CD14-positive monocyte (primary cell): ENCODE measurements around the gene MAP3K7CL. TPM values are rescaled to one million over a fixed set of nuclear protein-coding genes. Genes with fewer than 3 reads are reported as not detected.

Experiments
- DNase-seq, 3 donors: peaks; one replicate each; pipeline ENCODE4 v3.0.0-alpha.2; 2011 to 2022
- H2AFZ ChIP-seq: 2 replicates; pipeline ENCODE4 v1.6.0; 2012; ENCODE audit warnings: mild to moderate bottlenecking, low read depth, low read length, inconsistent platforms; ENCODE audit not compliant: insufficient read depth, poor library complexity, severe bottlenecking
- H3K27ac ChIP-seq, 2 donors: 1 replicate in 1 of 2; 2 replicates in 1 of 2; pipeline ENCODE4 v1.5.1; 2012 to 2013; ENCODE audit warnings: low read length in 2 of 2, control low read depth in 1 of 2, inconsistent platforms in 1 of 2, low read depth in 1 of 2, mild to moderate bottlenecking in 1 of 2
- H3K27me3 ChIP-seq, 2 donors: one replicate each; pipeline versions ENCODE4 v1.6.0 to v1.6.1; 2011 to 2013; ENCODE audit warnings: low read length in 2 of 2; ENCODE audit not compliant: control insufficient read depth in 2 of 2, insufficient read depth in 2 of 2
- H3K36me3 ChIP-seq, 2 donors: replicated peaks in 1 of 2; 1 replicate in 1 of 2; 2 replicates in 1 of 2; pipeline versions ENCODE4 v1.5.1 to v1.6.1; 2012 to 2013; ENCODE audit warnings: low read length in 2 of 2, control low read depth in 1 of 2, inconsistent platforms in 1 of 2, mild to moderate bottlenecking in 1 of 2; ENCODE audit not compliant: insufficient read depth in 2 of 2, control insufficient read depth in 1 of 2
- H3K4me1 ChIP-seq, 2 donors: 1 replicate in 1 of 2; 2 replicates in 1 of 2; pipeline versions ENCODE4 v1.5.1 to v1.6.1; 2012 to 2013; ENCODE audit warnings: low read length in 2 of 2, control low read depth in 1 of 2, inconsistent platforms in 1 of 2, mild to moderate bottlenecking in 1 of 2, moderate library complexity in 1 of 2; ENCODE audit not compliant: insufficient read depth in 2 of 2, control insufficient read depth in 1 of 2
- H3K4me2 ChIP-seq: replicated peaks from 2 replicates; pipeline ENCODE3; 2012; ENCODE audit warnings: low read length, moderate library complexity, mild to moderate bottlenecking; ENCODE audit not compliant: poor library complexity, severe bottlenecking; ENCODE audit errors: extremely low read depth
- H3K4me3 ChIP-seq, 3 experiments: fragments of 200-600 bp in 1 of 3; sonication (generic) in 1 of 3; replicated peaks in 1 of 3; 1 replicate in 2 of 3; 2 replicates in 1 of 3; pipeline ENCODE4 v1.5.1; 2011 to 2013; ENCODE audit warnings: low read length in 3 of 3, mild to moderate bottlenecking in 3 of 3, control low read depth in 2 of 3, low read depth in 2 of 3, inconsistent platforms in 1 of 3, moderate library complexity in 1 of 3
- H3K79me2 ChIP-seq: 2 replicates; pipeline ENCODE4 v1.6.0; 2012; ENCODE audit warnings: mild to moderate bottlenecking, control low read depth, inconsistent platforms, low read length, moderate library complexity; ENCODE audit not compliant: insufficient read depth
- H3K9ac ChIP-seq: 2 replicates; pipeline ENCODE4 v1.6.0; 2017; ENCODE audit warnings: low read length, mild to moderate bottlenecking; ENCODE audit not compliant: insufficient read depth, poor library complexity, severe bottlenecking
- H3K9me3 ChIP-seq, 2 donors: replicated peaks in 1 of 2; 1 replicate in 1 of 2; 2 replicates in 1 of 2; pipeline versions ENCODE4 v1.5.1 to v1.6.1; 2012 to 2013; ENCODE audit warnings: low read length in 2 of 2, control low read depth in 1 of 2; ENCODE audit not compliant: control insufficient read depth in 1 of 2, insufficient read depth in 1 of 2
- H4K20me1 ChIP-seq: 2 replicates; pipeline ENCODE4 v1.6.0; 2012; ENCODE audit warnings: mild to moderate bottlenecking, low read length, control low read depth, moderate library complexity; ENCODE audit not compliant: insufficient read depth
- H3K27ac Mint-ChIP-seq, 7 donors: one replicate each; pipeline ENCODE4 v1.8.0; 2020; ENCODE audit warnings: mild to moderate bottlenecking in 7 of 7, mixed read lengths in 7 of 7, moderate library complexity in 6 of 7, inconsistent platforms in 2 of 7
- H3K27me3 Mint-ChIP-seq, 3 donors: one replicate each; pipeline ENCODE4 v1.8.0; 2021 to 2022; ENCODE audit warnings: low read depth in 3 of 3, mild to moderate bottlenecking in 3 of 3, mixed read lengths in 3 of 3, moderate library complexity in 3 of 3, inconsistent platforms in 1 of 3
- H3K36me3 Mint-ChIP-seq, 2 donors: one replicate each; pipeline ENCODE4 v1.8.0; 2020; ENCODE audit warnings: mixed read lengths in 2 of 2, inconsistent platforms in 1 of 2, mild to moderate bottlenecking in 1 of 2
- H3K4me1 Mint-ChIP-seq: one replicate; pipeline ENCODE4 v1.8.0; 2020; ENCODE audit warnings: mild to moderate bottlenecking, mixed read lengths
- H3K4me3 Mint-ChIP-seq, 2 donors: one replicate each; pipeline ENCODE4 v1.8.0; 2020; ENCODE audit warnings: mild to moderate bottlenecking in 2 of 2, mixed read lengths in 2 of 2, moderate library complexity in 1 of 2
- H3K9me3 Mint-ChIP-seq, 7 donors: one replicate each; pipeline ENCODE4 v1.8.0; 2020 to 2022; ENCODE audit warnings: mixed read lengths in 7 of 7, mild to moderate bottlenecking in 6 of 7, moderate library complexity in 6 of 7, inconsistent platforms in 2 of 7
- CTCF ChIP-seq: fragments of 200-600 bp; IDR thresholded peaks from one replicate; pipeline ENCODE4 v1.8.0; 2022; ENCODE audit warnings: antibody characterized with exemption, mild to moderate bottlenecking
- WGBS: methylation state at CpG from one replicate; pipeline ENCODE4 v1.1.5; 2013; ENCODE audit warnings: missing lambda C conversion rate; ENCODE audit not compliant: insufficient coverage; 5-methylcytosine and 5-hydroxymethylcytosine counted together
- intact Hi-C, 2 donors: fragments of 100-400 bp; cut with micrococcal nuclease; formaldehyde crosslinking; loops; one replicate each; pipeline versions ENCODE4 v1.15.0 to v1.15.1; 2023
- polyA plus RNA-seq, 3 donors: library from polyadenylated mRNA; depleted of rRNA in 1 of 3; unstranded in 2 of 3; stranded (reverse) in 1 of 3; fragments of 300-500 nt in 2 of 3; fragments of >200 nt in 1 of 3; fragmentation: Illumina TruSeq in 2 of 3; gene quantifications; 1 replicate in 2 of 3; 2 replicates in 1 of 3; pipeline ENCODE4 v1.2.3, GENCODE V29; 2012 to 2021

The MAP3K7CL gene
- polyA plus RNA-seq, 3 donors: 14.6 to 15.8 (median 15.7) TPM

- Histone ChIP-seq H2AFZ (no peak overlapping the region), H4K20me1 (no peaks in the 10 kb centered on the region), H3K9ac (no peak overlapping the region), H3K4me2 (no peak overlapping the region), H3K27me3 (no peaks in the 10 kb centered on the region), H3K36me3 (no peaks in the 10 kb centered on the region), H3K27ac (no peak overlapping the region), H3K4me3 (no peak overlapping the region), H3K9me3 (peaks cover 0 to 13% of the 10 kb centered on the region in 2 donors), H3K79me2 (no peaks in the 10 kb centered on the region), H3K4me1 (peaks cover 26 to 29% of the 10 kb centered on the region in 2 donors)
- DNase-seq: no peak
- peaks cover 1 to 16% (median 13%) of the 10 kb centered on the region in 7 donors for H3K9me3 Mint-ChIP-seq
- peaks cover 7 to 8% of the 10 kb centered on the region in 2 donors for H3K36me3 Mint-ChIP-seq
- peaks cover 31% of the 10 kb centered on the region for H3K4me1 Mint-ChIP-seq
- H3K27ac Mint-ChIP-seq: peak overlapping the region in 2 of 7 donors; percentile 46 to 58
- H3K4me3 Mint-ChIP-seq: no peak overlapping the region
- H3K27me3 Mint-ChIP-seq: no peaks in the 10 kb centered on the region
- TF ChIP-seq CTCF: no peak
- WGBS: no CpG with 5 or more reads among the region's 3 CpGs
- intact Hi-C loops: no loop called here
These were observed 75.5 kb downstream of the MAP3K7CL start for GRCh38 chr21:29205988-29206387.

- no peaks in the 10 kb centered on the region for H4K20me1 ChIP-seq
- no peak for DNase-seq
- WGBS: no CpG with 5 or more reads among the region's 4 CpGs
- H3K4me1 ChIP-seq: peaks cover 26 to 29% of the 10 kb centered on the region in 2 donors
- no peaks in the 10 kb centered on the region for H3K36me3 ChIP-seq
- intact Hi-C loops: no loop called here
- no peaks in the 10 kb centered on the region for H3K27me3 ChIP-seq
- H3K79me2 ChIP-seq: no peaks in the 10 kb centered on the region
- peaks cover 5 to 8% of the 10 kb centered on the region in 2 donors for H3K36me3 Mint-ChIP-seq
- H3K27ac ChIP-seq: no peak overlapping the region
- H3K9me3 ChIP-seq: peaks cover 0 to 8% of the 10 kb centered on the region in 2 donors
- H3K4me3 Mint-ChIP-seq: no peak overlapping the region
- no peak overlapping the region for H3K27ac Mint-ChIP-seq
- H2AFZ ChIP-seq: no peak overlapping the region
- TF ChIP-seq CTCF: no peak
- no peak overlapping the region for H3K4me3 ChIP-seq
- H3K9me3 Mint-ChIP-seq: peaks cover 0 to 11% (median 8%) of the 10 kb centered on the region in 7 donors
- H3K4me2 ChIP-seq: no peak overlapping the region
- no peak overlapping the region for H3K9ac ChIP-seq
- no peaks in the 10 kb centered on the region for H3K27me3 Mint-ChIP-seq
- H3K4me1 Mint-ChIP-seq: peaks cover 31% of the 10 kb centered on the region
These were observed 76.0 kb downstream of the MAP3K7CL start for GRCh38 chr21:29206445-29206844.
